ENCODE measurements around the gene BBX.

The BBX gene

DNA sequence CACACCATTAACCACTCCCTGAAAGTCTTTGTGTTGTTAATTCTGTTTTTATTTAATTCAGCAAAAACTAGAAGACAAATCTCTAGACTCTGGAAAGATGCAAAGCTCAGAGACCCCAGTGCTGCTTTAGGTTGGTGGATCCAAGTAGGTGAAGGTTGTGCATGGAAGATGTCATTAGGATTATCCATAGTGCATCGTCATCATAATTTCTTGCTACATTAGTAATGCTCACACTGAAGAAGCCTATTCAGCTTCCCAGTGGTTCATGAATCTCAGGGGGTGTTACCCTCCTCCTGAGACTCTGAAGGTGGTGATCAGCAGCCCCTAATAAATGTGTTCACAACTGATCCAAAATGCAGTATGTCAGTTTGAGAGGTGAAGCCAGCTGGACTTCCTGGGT lies 295.3 kb downstream of the BBX start:
- DNase-seq (ENCODE audit: low spot score): no peak
- TF ChIP-seq, protein P1, sequence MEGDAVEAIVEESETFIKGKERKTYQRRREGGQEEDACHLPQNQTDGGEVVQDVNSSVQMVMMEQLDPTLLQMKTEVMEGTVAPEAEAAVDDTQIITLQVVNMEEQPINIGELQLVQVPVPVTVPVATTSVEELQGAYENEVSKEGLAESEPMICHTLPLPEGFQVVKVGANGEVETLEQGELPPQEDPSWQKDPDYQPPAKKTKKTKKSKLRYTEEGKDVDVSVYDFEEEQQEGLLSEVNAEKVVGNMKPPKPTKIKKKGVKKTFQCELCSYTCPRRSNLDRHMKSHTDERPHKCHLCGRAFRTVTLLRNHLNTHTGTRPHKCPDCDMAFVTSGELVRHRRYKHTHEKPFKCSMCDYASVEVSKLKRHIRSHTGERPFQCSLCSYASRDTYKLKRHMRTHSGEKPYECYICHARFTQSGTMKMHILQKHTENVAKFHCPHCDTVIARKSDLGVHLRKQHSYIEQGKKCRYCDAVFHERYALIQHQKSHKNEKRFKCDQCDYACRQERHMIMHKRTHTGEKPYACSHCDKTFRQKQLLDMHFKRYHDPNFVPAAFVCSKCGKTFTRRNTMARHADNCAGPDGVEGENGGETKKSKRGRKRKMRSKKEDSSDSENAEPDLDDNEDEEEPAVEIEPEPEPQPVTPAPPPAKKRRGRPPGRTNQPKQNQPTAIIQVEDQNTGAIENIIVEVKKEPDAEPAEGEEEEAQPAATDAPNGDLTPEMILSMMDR (IDR thresholded peaks at IDR 0.05; ENCODE audit: borderline replicate concordance, control extremely low read depth, extremely low read depth, insufficient read depth, missing control alignments): no peak
- in situ Hi-C loops (cut with MboI; ENCODE audit: low sequenced_read_pairs, unreplicated experiment): no loop called here

DNA sequence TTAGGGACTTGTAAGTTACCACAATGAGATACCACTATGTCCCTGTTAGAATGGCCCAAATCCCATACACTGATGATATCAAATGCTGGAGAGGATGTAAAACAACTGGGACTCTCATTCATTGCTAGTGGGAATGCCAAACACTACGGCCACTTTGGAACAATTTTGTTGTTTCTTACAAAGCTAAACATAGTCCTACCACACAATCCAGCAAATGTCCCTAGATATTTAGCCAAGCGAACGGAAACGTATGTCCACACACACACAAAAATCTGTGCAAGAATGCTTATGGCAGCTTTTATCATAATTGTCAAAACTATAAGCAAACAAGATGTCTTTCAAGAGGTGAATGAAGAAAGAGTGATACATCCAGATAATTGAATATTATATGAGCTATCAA lies 296.9 kb downstream of the BBX start:
- TF ChIP-seq, protein P1 (IDR thresholded peaks at IDR 0.05; ENCODE audit: borderline replicate concordance, control extremely low read depth, extremely low read depth, insufficient read depth, missing control alignments): no peak
- in situ Hi-C loops (cut with MboI; ENCODE audit: low sequenced_read_pairs, unreplicated experiment): no loop called here
- no peak for DNase-seq (ENCODE audit: low spot score)

DNA sequence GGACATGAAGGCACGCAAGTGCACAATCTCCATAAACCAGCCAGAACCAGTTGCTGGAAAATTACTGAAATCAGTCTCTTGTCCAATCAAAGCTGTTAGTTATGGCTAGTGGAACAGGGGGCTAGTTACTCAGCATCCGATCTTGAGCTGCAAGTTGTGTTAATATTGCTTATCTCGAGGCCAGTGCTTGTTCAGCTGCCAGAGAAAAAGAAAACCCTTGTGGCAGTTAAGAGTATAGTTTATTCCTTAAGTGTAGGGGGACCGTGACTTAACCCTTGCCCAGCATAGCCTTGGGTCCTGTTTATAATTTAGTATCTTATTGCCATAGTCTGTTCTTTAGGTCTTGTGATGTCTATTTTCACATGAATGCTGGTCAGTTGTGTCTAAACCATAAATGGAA lies 299.5 kb downstream of the BBX start:
- TF ChIP-seq, protein P1 (IDR thresholded peaks at IDR 0.05; ENCODE audit: borderline replicate concordance, control extremely low read depth, extremely low read depth, insufficient read depth, missing control alignments): no peak
- no peak for DNase-seq (ENCODE audit: low spot score)
- in situ Hi-C loops (cut with MboI; ENCODE audit: low sequenced_read_pairs, unreplicated experiment): no loop called here

GRCh38 chr3:107824822-107825371 lies 302.1 kb downstream of the BBX start:
- DNase-seq (ENCODE audit: low spot score): no peak
- in situ Hi-C loops (cut with MboI; ENCODE audit: low sequenced_read_pairs, unreplicated experiment): no loop called here
- TF ChIP-seq, protein P1 (IDR thresholded peaks at IDR 0.05; ENCODE audit: borderline replicate concordance, control extremely low read depth, extremely low read depth, insufficient read depth, missing control alignments): no peak

DNA sequence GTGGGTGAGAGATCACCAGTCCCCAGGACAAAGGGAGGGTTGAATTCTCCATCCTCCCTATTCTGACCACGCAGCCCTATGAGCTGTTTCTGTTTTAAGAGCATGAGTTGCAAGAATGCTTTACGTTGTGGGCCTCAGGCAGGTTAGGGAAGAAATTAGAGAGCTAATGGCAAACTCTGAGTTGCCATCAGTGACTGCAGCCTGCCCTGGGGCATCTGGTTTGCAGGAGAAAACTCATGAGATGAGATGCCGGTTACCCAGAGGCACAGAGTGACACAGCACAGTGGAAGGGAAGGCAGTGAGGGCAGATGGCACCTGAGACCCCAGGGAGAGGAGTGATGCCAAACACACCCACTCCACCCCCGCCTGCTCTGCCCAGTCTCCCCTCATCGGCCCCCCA lies 302.8 kb downstream of the BBX start:
- in situ Hi-C loops (cut with MboI; ENCODE audit: low sequenced_read_pairs, unreplicated experiment): no loop called here
- TF ChIP-seq, protein P1 (IDR thresholded peaks at IDR 0.05; ENCODE audit: borderline replicate concordance, control extremely low read depth, extremely low read depth, insufficient read depth, missing control alignments): no peak
- DNase-seq (ENCODE audit: low spot score): no peak

DNA sequence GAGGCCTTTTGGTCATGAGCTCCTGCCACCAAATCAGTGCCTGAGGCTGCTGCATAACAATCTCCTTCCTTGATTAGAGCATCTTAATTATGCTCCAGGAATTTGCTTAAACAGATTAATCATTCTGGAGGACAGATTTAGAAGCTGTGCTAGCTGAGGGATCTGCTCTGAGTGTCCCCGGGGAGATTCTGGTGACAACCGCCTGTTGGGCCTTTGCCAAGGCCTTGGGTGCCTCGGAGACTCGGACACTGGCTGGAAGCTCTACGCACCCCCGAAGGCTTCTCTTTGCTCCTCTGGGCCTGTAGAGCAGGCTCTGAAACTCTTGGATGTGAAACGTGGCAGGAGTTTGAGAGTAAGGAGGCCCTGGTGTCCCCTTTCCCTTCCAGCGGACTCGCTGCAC lies 304.0 kb downstream of the BBX start:
- TF ChIP-seq, protein P1 (IDR thresholded peaks at IDR 0.05; ENCODE audit: borderline replicate concordance, control extremely low read depth, extremely low read depth, insufficient read depth, missing control alignments): no peak
- in situ Hi-C loops (cut with MboI; ENCODE audit: low sequenced_read_pairs, unreplicated experiment): no loop called here
- no peak for DNase-seq (ENCODE audit: low spot score)

DNA sequence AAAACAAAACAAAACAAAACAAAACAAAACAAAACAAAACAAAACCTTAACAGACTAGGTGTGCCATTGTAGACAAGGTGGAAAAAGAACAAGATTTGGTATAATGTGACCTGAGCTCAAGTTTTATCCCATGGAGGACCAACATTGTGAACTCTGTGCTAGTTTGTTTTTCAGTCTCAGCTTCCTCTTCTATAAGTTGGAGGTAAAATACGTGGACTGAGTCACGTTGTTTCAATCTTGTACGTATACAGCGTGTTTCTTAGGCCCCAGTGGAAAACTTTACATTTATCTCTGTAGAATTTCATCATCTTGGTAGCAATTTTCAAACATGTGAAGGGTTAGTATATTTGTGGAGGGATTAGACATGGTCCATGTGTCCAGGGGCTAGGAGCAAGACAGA lies 306.4 kb downstream of the BBX start:
- no peak for DNase-seq (ENCODE audit: low spot score)
- TF ChIP-seq, protein P1 (IDR thresholded peaks at IDR 0.05; ENCODE audit: borderline replicate concordance, control extremely low read depth, extremely low read depth, insufficient read depth, missing control alignments): no peak
- in situ Hi-C loops (cut with MboI; ENCODE audit: low sequenced_read_pairs, unreplicated experiment): no loop called here

Measured in GM13976 (cell line).